ENCODE data around the gene ATXN1. TPM values are rescaled to one million over a fixed set of nuclear protein-coding genes. Genes with fewer than 3 reads are reported as not detected.

ATXN1 gene
- total RNA-seq, 1 experiment from 2014 or later, result 16.5 TPM

GRCh38 chr6:16671302-16672289, 89.7 kb downstream of the ATXN1 start:
- CTCF ChIA-PET, result interaction anchor here (0.6 to 1.1 kb wide), 5 partner anchors 10 to 417 kb away, joined by 3 to 6 read pairs (median 4); no protein-coding TSS in a partner anchor

GRCh38 chr6:16670617-16671051, 90.6 kb downstream of the ATXN1 start:
- peaks cover 6% of the 10 kb centered on the region for H3K36me3 Mint-ChIP-seq (ENCODE audit: insufficient read depth, unreplicated experiment)
- ChIA-PET CTCF (interaction anchor here (0.9 to 1.1 kb wide), 2 partner anchors 9 to 17 kb away, joined by 3 to 4 read pairs; no protein-coding TSS in a partner anchor), POLR2A (interaction anchor here (1.4 to 1.9 kb wide), 2 partner anchors 10 to 91 kb away, joined by 5 to 10 read pairs; no protein-coding TSS in a partner anchor)
- no peak overlapping the region for H3K4me3 Mint-ChIP-seq (ENCODE audit: unreplicated experiment)
- intact Hi-C loops (cut with micrococcal nuclease), result no loop called here
- TF ChIP-seq CTCF (IDR thresholded peaks at IDR 0.05; ENCODE audit: unreplicated experiment), result no peak
- H3K27ac Mint-ChIP-seq (ENCODE audit: low read depth, unreplicated experiment), result no peak overlapping the region
- BruUV-seq (replicated peaks), result no TSS peak
- no peak for DNase-seq (ENCODE audit: unreplicated experiment)
- H3K4me1 Mint-ChIP-seq (ENCODE audit: insufficient read depth, unreplicated experiment), result peaks cover 33% of the 10 kb centered on the region
- H3K9me3 Mint-ChIP-seq (ENCODE audit: unreplicated experiment), result peaks cover 7% of the 10 kb centered on the region
- no peaks in the 10 kb centered on the region for H3K27me3 Mint-ChIP-seq (ENCODE audit: insufficient read depth, unreplicated experiment)

More at GRCh38 chr6:16671302-16672289, 89.7 kb downstream of the ATXN1 start:
- TF ChIP-seq CTCF (IDR thresholded peaks at IDR 0.05; ENCODE audit: unreplicated experiment), result no peak
- H3K27ac Mint-ChIP-seq (ENCODE audit: low read depth, unreplicated experiment), result peak overlapping the region; percentile 76
- H3K36me3 Mint-ChIP-seq (ENCODE audit: insufficient read depth, unreplicated experiment), result no peaks in the 10 kb centered on the region
- no peaks in the 10 kb centered on the region for H3K27me3 Mint-ChIP-seq (ENCODE audit: insufficient read depth, unreplicated experiment)
- intact Hi-C loops (cut with micrococcal nuclease), result no loop called here
- DNase-seq (ENCODE audit: unreplicated experiment), result no peak
- H3K4me3 Mint-ChIP-seq (ENCODE audit: unreplicated experiment), result no peak overlapping the region
- H3K4me1 Mint-ChIP-seq (ENCODE audit: insufficient read depth, unreplicated experiment), result peaks cover 38% of the 10 kb centered on the region
- H3K9me3 Mint-ChIP-seq (ENCODE audit: unreplicated experiment), result no peaks in the 10 kb centered on the region
- POLR2A ChIA-PET, result interaction anchor here (0.7 to 1.9 kb wide), 4 partner anchors 9 to 90 kb away, joined by 3 to 10 read pairs (median 4); no protein-coding TSS in a partner anchor
- no TSS peak for BruUV-seq (replicated peaks)

DNA sequence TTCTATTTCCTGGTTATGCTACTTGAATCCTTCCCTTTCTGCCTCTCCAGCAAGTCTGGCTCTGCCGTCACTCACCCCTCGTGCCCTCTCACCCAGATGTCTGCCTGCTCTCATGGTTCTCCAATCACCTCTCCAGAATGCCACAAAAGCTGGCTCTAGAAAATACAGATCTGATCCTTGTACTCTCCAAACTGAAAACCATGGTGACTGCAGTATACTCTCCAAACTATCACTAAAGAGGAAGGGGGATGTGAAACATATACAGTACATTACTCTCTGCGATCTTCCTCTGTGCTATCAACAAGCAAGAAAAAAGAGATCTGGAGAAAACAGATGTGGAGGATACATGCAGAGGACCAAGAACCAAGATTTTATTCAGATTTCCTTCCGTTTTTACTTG, 91.1 kb downstream of the ATXN1 start:
- no peak for DNase-seq (ENCODE audit: unreplicated experiment)
- H3K27me3 Mint-ChIP-seq (ENCODE audit: insufficient read depth, unreplicated experiment), result no peaks in the 10 kb centered on the region
- BruUV-seq (replicated peaks), result no TSS peak
- peak overlapping the region; percentile 63 for H3K27ac Mint-ChIP-seq (ENCODE audit: low read depth, unreplicated experiment)
- ChIA-PET CTCF (interaction anchor here (0.9 kb wide), 1 partner anchor 17 kb away, joined by 3 read pairs; no protein-coding TSS in a partner anchor), POLR2A (interaction anchor here (1.4 to 1.9 kb wide), 2 partner anchors 11 to 92 kb away, joined by 5 to 10 read pairs; no protein-coding TSS in a partner anchor)
- peaks cover 7% of the 10 kb centered on the region for H3K9me3 Mint-ChIP-seq (ENCODE audit: unreplicated experiment)
- H3K36me3 Mint-ChIP-seq (ENCODE audit: insufficient read depth, unreplicated experiment), result peaks cover 6% of the 10 kb centered on the region
- H3K4me1 Mint-ChIP-seq (ENCODE audit: insufficient read depth, unreplicated experiment), result peaks cover 33% of the 10 kb centered on the region
- TF ChIP-seq CTCF (IDR thresholded peaks at IDR 0.05; ENCODE audit: unreplicated experiment), result no peak
- intact Hi-C loops (cut with micrococcal nuclease), result no loop called here
- H3K4me3 Mint-ChIP-seq (ENCODE audit: unreplicated experiment), result no peak overlapping the region

GRCh38 chr6:16669227-16669626, 92.0 kb downstream of the ATXN1 start:
- H3K4me1 Mint-ChIP-seq (ENCODE audit: insufficient read depth, unreplicated experiment), result peaks cover 33% of the 10 kb centered on the region
- no peaks in the 10 kb centered on the region for H3K27me3 Mint-ChIP-seq (ENCODE audit: insufficient read depth, unreplicated experiment)
- peak; percentile 77 for DNase-seq (ENCODE audit: unreplicated experiment)
- H3K9me3 Mint-ChIP-seq (ENCODE audit: unreplicated experiment), result peaks cover 7% of the 10 kb centered on the region
- H3K4me3 Mint-ChIP-seq (ENCODE audit: unreplicated experiment), result no peak overlapping the region
- peak overlapping the region; percentile 63 for H3K27ac Mint-ChIP-seq (ENCODE audit: low read depth, unreplicated experiment)
- intact Hi-C loops (cut with micrococcal nuclease), result no loop called here
- peaks cover 6% of the 10 kb centered on the region for H3K36me3 Mint-ChIP-seq (ENCODE audit: insufficient read depth, unreplicated experiment)
- CTCF ChIA-PET, result interaction anchor here (0.7 kb wide), 1 partner anchor 266 kb away, joined by 4 read pairs; no protein-coding TSS in a partner anchor
- no TSS peak for BruUV-seq (replicated peaks)
- POLR2A ChIA-PET, result interaction anchor here (0.6 to 1.2 kb wide), 2 partner anchors 10 to 14 kb away, joined by 3 to 4 read pairs; no protein-coding TSS in a partner anchor
- TF ChIP-seq CTCF (IDR thresholded peaks at IDR 0.05; ENCODE audit: unreplicated experiment), result no peak
